KBM-7 (cell line): ENCODE data around the gene RBBP8NL.

Source experiments
- DNase-seq: peaks from one replicate; pipeline ENCODE4 v3.0.0-alpha.2; 2015
- in situ Hi-C: fragments of 300-500 bp; cut with MboI; formaldehyde crosslinking; loops from 2 replicates; pipeline ENCODE4 v1.14.3; 2020; ENCODE audit warnings: low sequenced_read_pairs, low pct_unique_long_range_greater_than_20kb, mixed read lengths

Gene RBBP8NL

DNA sequence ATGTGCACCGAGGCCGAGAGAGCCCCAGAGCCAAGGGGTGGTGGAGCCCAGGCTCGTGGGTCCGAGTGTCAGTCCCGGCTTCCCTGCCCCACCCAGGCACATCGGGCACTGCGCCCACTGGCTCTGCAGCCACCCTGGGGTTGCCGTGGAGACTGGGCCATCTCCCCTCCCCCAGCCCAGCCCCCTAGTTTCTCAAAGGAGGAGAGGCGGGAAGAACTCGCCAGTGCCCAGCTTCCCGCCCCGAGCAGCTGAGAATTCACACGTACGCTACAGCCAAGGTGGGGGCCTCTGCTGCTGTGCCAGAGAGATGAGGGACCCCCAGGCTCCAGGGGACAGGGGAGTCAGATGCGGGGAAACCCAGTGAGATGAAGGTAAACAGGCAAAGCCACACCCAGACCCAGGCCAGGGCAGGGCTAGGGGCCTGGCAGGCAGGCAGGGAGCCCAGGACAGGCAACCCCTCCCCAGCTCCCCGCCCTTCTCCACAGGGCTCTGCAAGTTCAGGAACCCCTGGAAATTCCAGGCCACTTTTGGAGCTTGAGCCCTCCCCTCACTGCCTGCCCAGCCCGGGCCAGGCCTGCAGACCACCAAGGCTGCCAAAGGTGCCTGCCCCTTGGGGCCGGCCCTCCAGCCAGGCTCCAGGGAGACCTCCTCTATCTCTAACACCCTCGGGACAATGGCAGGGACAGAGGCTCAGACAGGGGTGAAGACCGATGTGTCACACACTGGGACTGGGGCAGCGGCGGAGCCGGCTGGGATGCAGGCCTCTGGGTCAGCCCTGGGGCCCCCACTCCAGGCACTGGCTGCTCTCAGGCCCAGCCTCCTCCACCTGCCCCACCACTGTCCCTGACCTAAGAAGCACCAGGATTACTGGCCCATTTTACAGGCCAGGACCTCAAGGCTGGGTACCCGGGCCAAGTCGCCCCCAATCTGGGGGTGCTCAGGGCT lies 66.2 kb downstream of the RBBP8NL start:
- DNase-seq, result no peak
- in situ Hi-C loops, result no loop called here
